NCI-H128 (cell line): Measurements from ENCODE around the gene DERL2.
A peak's percentile ranks its signal among the peaks of the same experiment; 100 is the strongest.

ENCODE experiments used
- DNase-seq: peaks from one replicate; lab custom pipeline; 2025; ENCODE audit not compliant: unreplicated experiment; lab: John Stamatoyannopoulos, UW

The DERL2 gene

GRCh38 chr17:5501685-5502084, 15.7 kb upstream of the DERL2 start:
- no peak for DNase-seq

- peak; percentile 89 for DNase-seq
These were observed 14.8 kb upstream of the DERL2 start for GRCh38 chr17:5500589-5501391.

DNA sequence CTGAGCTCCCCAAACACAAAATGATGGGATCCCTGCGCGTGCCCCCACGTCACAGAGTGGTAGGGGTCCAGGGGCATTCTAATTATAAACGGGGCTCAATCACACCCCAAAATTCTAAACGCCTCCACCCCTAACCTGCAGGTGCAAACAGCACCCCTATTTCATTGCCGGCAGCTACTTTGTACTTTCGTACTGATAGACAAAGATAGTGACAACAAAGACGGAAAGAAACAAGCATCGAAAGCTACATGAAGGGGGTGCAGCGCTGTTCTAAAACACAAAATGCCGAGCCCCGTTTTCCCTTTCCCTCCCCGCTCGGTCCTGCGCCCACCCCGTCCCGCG, 14.2 kb upstream of the DERL2 start:
- DNase-seq, result no peak

GRCh38 chr17:5499476-5500231, 13.7 kb upstream of the DERL2 start:
- DNase-seq, result peak; percentile 4

GRCh38 chr17:5492970-5493369, 7.0 kb upstream of the DERL2 start:
- no peak for DNase-seq

GRCh38 chr17:5488752-5489151, 2.8 kb upstream of the DERL2 start:
- DNase-seq, result no peak

- peak; percentile 93 for DNase-seq
These were observed 487 bp upstream of the DERL2 start, which contains the start of gene MIS12 for GRCh38 chr17:5486206-5487124. Gene MIS12 (plus strand): TSS chr17:5486566. CDS start chr17:5488863, 2,297 bp downstream.

- DNase-seq, result no peak
These were observed 4.5 kb downstream of the DERL2 start for GRCh38 chr17:5481451-5481850.

DNA sequence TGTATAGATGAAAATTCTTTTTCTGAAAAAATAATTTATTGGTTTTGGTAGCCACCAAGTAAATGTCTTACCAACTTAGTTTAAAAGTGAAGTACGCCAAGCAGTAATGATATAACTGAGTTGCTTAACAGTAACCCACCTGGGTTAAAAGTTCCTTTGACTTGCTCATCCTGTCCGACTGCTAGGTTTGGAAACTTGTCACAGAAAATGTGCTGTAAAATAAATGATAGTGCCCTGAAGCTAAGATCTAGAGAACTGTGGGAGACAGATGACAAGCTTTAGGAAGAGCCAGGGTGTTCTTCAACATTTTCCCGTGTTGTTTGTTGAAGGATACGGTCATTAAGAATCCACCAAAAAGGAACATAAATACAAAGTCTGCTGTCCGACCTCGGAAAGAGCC, 5.0 kb downstream of the DERL2 start:
- DNase-seq, result no peak

- DNase-seq, result no peak
These were observed 7.0 kb downstream of the DERL2 start for GRCh38 chr17:5478992-5479391.

DNA sequence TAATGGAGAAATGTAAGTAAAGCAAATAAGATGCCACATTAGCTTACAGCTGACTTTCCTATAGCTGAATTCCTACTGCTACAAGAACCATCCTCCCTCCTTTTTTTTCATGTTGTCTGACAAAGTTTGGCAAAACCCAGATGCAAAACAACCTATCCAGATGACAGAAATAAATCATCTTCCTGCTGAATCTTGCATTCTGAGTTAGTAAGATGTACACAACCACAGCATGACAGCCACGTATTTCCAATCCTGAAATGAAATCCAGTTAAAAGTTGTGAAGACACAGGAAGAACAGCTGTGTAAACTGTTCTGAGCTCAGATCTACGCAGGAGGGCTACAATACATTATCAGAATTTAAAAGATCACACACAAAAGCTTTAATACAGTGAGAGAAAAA, 12.1 kb downstream of the DERL2 start:
- DNase-seq, result no peak

DNA sequence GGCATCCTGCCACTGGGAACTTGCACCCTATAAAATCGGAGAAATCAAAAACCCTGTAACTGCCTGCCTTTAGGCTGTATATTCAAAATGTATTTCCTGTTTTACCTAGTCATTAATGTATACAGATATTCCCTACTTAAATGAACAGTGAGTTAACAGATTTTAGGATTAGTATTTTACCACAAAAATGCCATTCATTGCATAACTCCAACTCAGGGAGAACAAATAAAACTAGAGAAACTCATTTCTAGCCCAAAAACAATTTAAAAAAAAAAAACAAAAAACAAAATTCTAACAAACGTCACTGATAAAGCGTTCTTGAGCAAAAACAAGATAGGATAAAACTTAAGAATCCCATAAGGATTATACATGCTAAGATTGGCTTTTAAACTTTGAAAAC, 13.5 kb downstream of the DERL2 start:
- DNase-seq, result no peak

- DNase-seq, result no peak
These were observed 17.9 kb downstream of the DERL2 start for GRCh38 chr17:5468075-5468473.

- no peak for DNase-seq
These were observed 18.6 kb downstream of the DERL2 start for GRCh38 chr17:5467416-5467815.

- no peak for DNase-seq
These were observed 19.7 kb downstream of the DERL2 start for GRCh38 chr17:5466295-5466694.

- no peak for DNase-seq
These were observed 21.1 kb downstream of the DERL2 start for GRCh38 chr17:5464717-5465507.

DNA sequence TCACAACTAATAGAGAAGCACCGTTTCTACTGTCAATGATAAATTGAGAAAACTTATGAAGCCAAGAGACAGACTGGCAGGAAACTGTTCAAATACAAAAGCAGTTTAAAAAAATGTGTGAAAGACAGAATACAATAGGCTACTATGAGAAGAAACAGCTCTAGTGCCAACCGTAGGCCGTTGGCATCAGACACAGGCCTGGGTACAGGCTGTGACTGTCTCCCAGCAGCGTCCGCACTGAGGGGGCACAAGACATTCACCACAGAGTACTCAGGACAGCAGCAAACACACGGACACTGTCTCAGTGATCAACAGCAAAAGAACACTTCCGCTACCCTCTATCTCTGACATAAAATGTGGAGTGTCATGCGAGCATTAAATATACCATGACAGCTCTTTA, 39.2 kb downstream of the DERL2 start:
- DNase-seq, result no peak

- no peak for DNase-seq
These were observed 41.8 kb downstream of the DERL2 start for GRCh38 chr17:5444209-5444608.

DNA sequence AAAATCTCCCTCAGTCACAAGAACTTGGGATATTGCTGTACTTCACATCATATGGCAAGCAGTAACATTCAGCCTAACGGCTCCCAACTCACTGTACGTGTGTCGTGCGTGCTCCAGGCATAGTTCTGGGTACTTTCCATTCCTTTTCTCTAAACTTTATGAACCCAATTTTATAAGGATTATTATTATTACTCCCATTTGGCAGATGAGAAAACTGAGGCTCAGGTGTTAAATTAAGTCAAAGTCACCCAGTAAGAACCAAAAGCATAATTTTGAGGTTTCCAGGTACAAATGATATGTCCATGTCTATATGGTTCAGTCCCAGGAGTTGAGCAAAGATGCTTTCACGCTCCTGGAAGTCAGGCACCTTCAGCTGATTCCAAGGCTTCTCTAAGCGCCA, 42.2 kb downstream of the DERL2 start:
- no peak for DNase-seq

DNA sequence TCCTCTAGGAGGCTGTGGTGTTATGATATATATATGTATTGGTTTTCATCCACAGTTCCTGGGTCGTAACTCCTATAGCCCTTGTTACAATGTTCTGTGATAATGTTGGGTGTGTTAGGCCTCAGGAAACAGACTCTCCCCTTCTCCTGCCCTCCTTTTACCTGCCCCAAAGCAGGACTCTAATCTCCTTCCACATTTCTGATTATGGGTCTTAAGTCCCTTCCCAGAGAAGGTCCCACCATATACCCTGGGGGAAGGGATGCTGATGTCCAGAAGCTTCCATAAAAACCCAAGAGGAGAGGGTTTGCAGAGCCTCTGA, 46.6 kb downstream of the DERL2 start:
- no peak for DNase-seq
